ENCODE measurements around the gene CBX3.

Gene CBX3

DNA sequence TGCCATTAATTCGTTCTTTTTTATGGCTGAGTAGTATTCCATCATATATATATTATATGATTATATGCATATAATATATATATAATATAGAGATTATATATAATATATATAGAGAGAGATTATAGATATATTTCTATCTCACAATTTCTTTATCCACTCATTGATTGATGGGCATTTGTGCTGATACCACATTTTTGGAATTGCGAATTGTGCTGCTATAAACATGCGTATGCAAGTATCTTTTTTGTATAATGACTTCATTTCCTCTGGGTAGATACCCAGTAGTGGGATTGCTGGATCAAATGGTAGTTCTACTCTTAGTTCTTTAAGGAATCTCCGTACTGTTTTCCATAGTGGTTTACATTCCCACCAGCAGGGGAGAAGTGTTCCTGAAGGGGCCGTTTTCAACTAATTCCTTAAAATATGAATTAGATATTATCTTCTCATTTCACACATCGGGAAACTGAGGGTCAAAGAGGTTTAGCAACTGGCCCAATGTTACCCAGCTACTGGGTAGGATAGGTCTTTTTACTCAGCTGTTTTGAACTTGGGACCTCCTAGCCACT, 33.0 kb upstream of the CBX3 start:
- Histone ChIP-seq H3K79me1 (ENCODE audit: low read length) (peaks cover 3% of the 10 kb centered on the region), H4K91ac (ENCODE audit: low read depth, low read length) (no peak overlapping the region), H3K4ac (ENCODE audit: low read depth, low read length) (no peak overlapping the region), H3K14ac (ENCODE audit: low read length) (no peak overlapping the region), H2AK5ac (ENCODE audit: low read length) (no peak overlapping the region), H3K9ac (ENCODE audit: low read length) (no peak overlapping the region), H3K4me2 (ENCODE audit: low read length) (no peak overlapping the region), H3K23ac (ENCODE audit: low read length) (no peak overlapping the region), H3K4me3 (ENCODE audit: low read depth, low read length) (no peak overlapping the region), H3K27me3 (ENCODE audit: insufficient read depth, low read length) (no peaks in the 10 kb centered on the region), H3K36me3 (ENCODE audit: control insufficient read depth in 1 of 2, insufficient read depth in 2 of 2, low read length in 2 of 2) (no peaks in the 10 kb centered on the region), H2AFZ (ENCODE audit: insufficient read depth, low read length, poor library complexity) (no peak overlapping the region), H2BK120ac (ENCODE audit: insufficient read depth, low read length, poor library complexity) (no peak overlapping the region), H3K79me2 (ENCODE audit: control insufficient read depth, insufficient read depth, low read length, poor library complexity) (no peaks in the 10 kb centered on the region), H4K12ac (ENCODE audit: low read depth, low read length) (no peak overlapping the region), H2BK12ac (ENCODE audit: low read length) (no peak overlapping the region), H3K4me1 (ENCODE audit: control insufficient read depth in 1 of 2, insufficient read depth in 2 of 2, low read length in 2 of 2) (peaks cover 7 to 11% of the 10 kb centered on the region in 2 experiments), H3K27ac (ENCODE audit: low read depth, low read length) (no peak overlapping the region), H2BK5ac (ENCODE audit: low read depth, low read length, poor library complexity) (no peak overlapping the region), H3K9me3 (ENCODE audit: insufficient read depth, low read depth, low read length) (no peaks in the 10 kb centered on the region), H3K18ac (ENCODE audit: low read length) (no peak overlapping the region), H4K8ac (ENCODE audit: low read depth, low read length) (no peak overlapping the region)
- no CpG with 5 or more reads among the region's 6 CpGs for WGBS (ENCODE audit: extremely low coverage, insufficient coverage, insufficient read length)
- no peak for DNase-seq

DNA sequence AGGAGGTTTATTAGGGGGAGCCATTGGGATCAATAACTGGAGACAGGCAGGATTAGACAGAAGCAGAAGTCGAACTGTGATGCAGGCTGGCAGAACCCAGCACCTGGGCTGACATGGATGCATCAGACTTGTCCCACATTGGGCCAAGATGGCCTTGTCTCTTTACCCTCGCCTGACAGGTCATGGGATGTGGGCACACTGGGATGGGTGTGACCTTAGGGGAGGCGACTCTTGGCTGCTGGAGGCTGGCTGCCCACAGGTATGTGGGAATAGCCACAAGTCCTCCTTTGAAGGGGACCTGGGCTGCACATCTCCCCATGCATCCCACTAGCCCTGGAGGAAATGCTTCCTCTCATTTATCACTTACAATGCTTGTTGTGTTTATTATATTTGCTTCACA, 32.3 kb upstream of the CBX3 start:
- Histone ChIP-seq H4K8ac (ENCODE audit: low read depth, low read length) (no peak overlapping the region), H3K14ac (ENCODE audit: low read length) (no peak overlapping the region), H2AK5ac (ENCODE audit: low read length) (no peak overlapping the region), H2AFZ (ENCODE audit: insufficient read depth, low read length, poor library complexity) (no peak overlapping the region), H3K79me1 (ENCODE audit: low read length) (peaks cover 3% of the 10 kb centered on the region), H4K91ac (ENCODE audit: low read depth, low read length) (no peak overlapping the region), H3K4me1 (ENCODE audit: control insufficient read depth in 1 of 2, insufficient read depth in 2 of 2, low read length in 2 of 2) (peaks cover 7 to 11% of the 10 kb centered on the region in 2 experiments), H3K23ac (ENCODE audit: low read length) (no peak overlapping the region), H3K4ac (ENCODE audit: low read depth, low read length) (no peak overlapping the region), H3K27ac (ENCODE audit: low read depth, low read length) (no peak overlapping the region), H4K12ac (ENCODE audit: low read depth, low read length) (no peak overlapping the region), H2BK12ac (ENCODE audit: low read length) (no peak overlapping the region), H3K9me3 (ENCODE audit: insufficient read depth, low read depth, low read length) (no peaks in the 10 kb centered on the region), H3K4me2 (ENCODE audit: low read length) (no peak overlapping the region), H3K9ac (ENCODE audit: low read length) (no peak overlapping the region), H2BK5ac (ENCODE audit: low read depth, low read length, poor library complexity) (no peak overlapping the region), H3K36me3 (ENCODE audit: control insufficient read depth in 1 of 2, insufficient read depth in 2 of 2, low read length in 2 of 2) (no peaks in the 10 kb centered on the region), H2BK120ac (ENCODE audit: insufficient read depth, low read length, poor library complexity) (no peak overlapping the region), H3K27me3 (ENCODE audit: insufficient read depth, low read length) (no peaks in the 10 kb centered on the region), H3K4me3 (ENCODE audit: low read depth, low read length) (no peak overlapping the region), H3K18ac (ENCODE audit: low read length) (no peak overlapping the region), H3K79me2 (ENCODE audit: control insufficient read depth, insufficient read depth, low read length, poor library complexity) (no peaks in the 10 kb centered on the region)
- no CpG with 5 or more reads among the region's 3 CpGs for WGBS (ENCODE audit: extremely low coverage, insufficient coverage, insufficient read length)
- no peak for DNase-seq

DNA sequence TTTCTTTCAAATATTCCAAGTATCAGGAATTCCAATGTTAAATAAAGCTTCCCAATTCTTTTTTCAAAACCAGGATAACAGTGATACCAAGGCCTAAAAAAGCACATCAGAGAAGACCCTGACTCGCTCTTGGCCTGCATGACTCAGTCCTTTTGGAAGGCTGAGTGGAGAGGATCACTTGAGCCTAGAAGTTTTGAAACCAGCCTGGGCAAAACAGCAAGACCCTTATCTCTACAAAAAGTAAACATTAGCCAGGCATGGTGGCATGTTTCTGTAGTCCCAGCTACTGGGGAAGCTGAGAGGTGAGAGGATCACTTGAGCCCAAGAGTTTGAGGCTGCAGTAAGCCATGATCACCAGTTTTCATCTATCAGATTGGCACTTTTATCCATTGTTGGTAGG, 30.9 kb upstream of the CBX3 start:
- H2AFZ ChIP-seq (ENCODE audit: insufficient read depth, low read length, poor library complexity), result no peak overlapping the region
- no peak overlapping the region for H4K91ac ChIP-seq (ENCODE audit: low read depth, low read length)
- H3K9ac ChIP-seq (ENCODE audit: low read length), result no peak overlapping the region
- H2BK120ac ChIP-seq (ENCODE audit: insufficient read depth, low read length, poor library complexity), result no peak overlapping the region
- H2BK12ac ChIP-seq (ENCODE audit: low read length), result no peak overlapping the region
- no peak overlapping the region for H3K4me2 ChIP-seq (ENCODE audit: low read length)
- H3K79me1 ChIP-seq (ENCODE audit: low read length), result peaks cover 3% of the 10 kb centered on the region
- H2BK5ac ChIP-seq (ENCODE audit: low read depth, low read length, poor library complexity), result no peak overlapping the region
- no CpG with 5 or more reads among the region's 1 CpG for WGBS (ENCODE audit: extremely low coverage, insufficient coverage, insufficient read length)
- no peak overlapping the region for H3K23ac ChIP-seq (ENCODE audit: low read length)
- H4K12ac ChIP-seq (ENCODE audit: low read depth, low read length), result no peak overlapping the region
- H3K79me2 ChIP-seq (ENCODE audit: control insufficient read depth, insufficient read depth, low read length, poor library complexity), result no peaks in the 10 kb centered on the region
- H2AK5ac ChIP-seq (ENCODE audit: low read length), result no peak overlapping the region
- no peak overlapping the region for H3K4ac ChIP-seq (ENCODE audit: low read depth, low read length)
- no peak overlapping the region for H3K18ac ChIP-seq (ENCODE audit: low read length)
- peaks cover 0 to 1% of the 10 kb centered on the region in 2 experiments for H3K36me3 ChIP-seq (ENCODE audit: control insufficient read depth in 1 of 2, insufficient read depth in 2 of 2, low read length in 2 of 2)
- peak in 1 of 2 donors; percentile 53 for DNase-seq
- peaks cover 7 to 11% of the 10 kb centered on the region in 2 experiments for H3K4me1 ChIP-seq (ENCODE audit: control insufficient read depth in 1 of 2, insufficient read depth in 2 of 2, low read length in 2 of 2)
- no peaks in the 10 kb centered on the region for H3K9me3 ChIP-seq (ENCODE audit: insufficient read depth, low read depth, low read length)
- H4K8ac ChIP-seq (ENCODE audit: low read depth, low read length), result no peak overlapping the region
- H3K14ac ChIP-seq (ENCODE audit: low read length), result no peak overlapping the region
- H3K27me3 ChIP-seq (ENCODE audit: insufficient read depth, low read length), result no peaks in the 10 kb centered on the region
- no peak overlapping the region for H3K4me3 ChIP-seq (ENCODE audit: low read depth, low read length)
- no peak overlapping the region for H3K27ac ChIP-seq (ENCODE audit: low read depth, low read length)

- Histone ChIP-seq H3K4me3 (ENCODE audit: low read depth, low read length) (no peak overlapping the region), H3K23ac (ENCODE audit: low read length) (no peak overlapping the region), H3K18ac (ENCODE audit: low read length) (no peak overlapping the region), H3K79me2 (ENCODE audit: control insufficient read depth, insufficient read depth, low read length, poor library complexity) (no peaks in the 10 kb centered on the region), H2AFZ (ENCODE audit: insufficient read depth, low read length, poor library complexity) (no peak overlapping the region), H3K4me2 (ENCODE audit: low read length) (no peak overlapping the region), H2AK5ac (ENCODE audit: low read length) (no peak overlapping the region), H3K36me3 (ENCODE audit: control insufficient read depth in 1 of 2, insufficient read depth in 2 of 2, low read length in 2 of 2) (peaks cover 0 to 1% of the 10 kb centered on the region in 2 experiments), H4K8ac (ENCODE audit: low read depth, low read length) (no peak overlapping the region), H2BK12ac (ENCODE audit: low read length) (no peak overlapping the region), H3K79me1 (ENCODE audit: low read length) (no peaks in the 10 kb centered on the region), H3K4ac (ENCODE audit: low read depth, low read length) (no peak overlapping the region), H3K27me3 (ENCODE audit: insufficient read depth, low read length) (no peaks in the 10 kb centered on the region), H3K14ac (ENCODE audit: low read length) (no peak overlapping the region), H3K4me1 (ENCODE audit: control insufficient read depth in 1 of 2, insufficient read depth in 2 of 2, low read length in 2 of 2) (peaks cover 5 to 6% of the 10 kb centered on the region in 2 experiments), H4K12ac (ENCODE audit: low read depth, low read length) (no peak overlapping the region), H3K9ac (ENCODE audit: low read length) (no peak overlapping the region), H4K91ac (ENCODE audit: low read depth, low read length) (no peak overlapping the region), H2BK120ac (ENCODE audit: insufficient read depth, low read length, poor library complexity) (no peak overlapping the region), H2BK5ac (ENCODE audit: low read depth, low read length, poor library complexity) (no peak overlapping the region), H3K9me3 (ENCODE audit: insufficient read depth, low read depth, low read length) (no peaks in the 10 kb centered on the region), H3K27ac (ENCODE audit: low read depth, low read length) (no peak overlapping the region)
- WGBS (ENCODE audit: extremely low coverage, insufficient coverage, insufficient read length), result no CpG with 5 or more reads among the region's 2 CpGs
- DNase-seq, result no peak
These were observed 29.9 kb upstream of the CBX3 start for GRCh38 chr7:26171601-26172000.
